Esophagus squamous epithelium (tissue), 5 donors: Measurements from ENCODE around the gene ITGB3. TPM values are rescaled to one million over a fixed set of nuclear protein-coding genes. Genes with fewer than 3 reads are reported as not detected.

ENCODE experiments used
- DNase-seq: peaks from one replicate; lab custom pipeline; 2025; lab: John Stamatoyannopoulos, UW
- H3K27ac ChIP-seq, 4 donors: fragments of 200-600 bp; sonication (generic); one replicate each; pipeline ENCODE4 v1.5.1; 2016 to 2019; ENCODE audit warnings: mild to moderate bottlenecking in 1 of 4
- H3K27me3 ChIP-seq, 4 donors: fragments of 200-600 bp; sonication (generic); 1 replicate in 3 of 4; 2 replicates in 1 of 4; pipeline versions ENCODE4 v1.5.1 to v1.6.0; 2017 to 2021; ENCODE audit warnings: antibody characterized with exemption in 1 of 4
- H3K36me3 ChIP-seq, 3 donors: fragments of 200-600 bp; sonication (generic); one replicate each; pipeline ENCODE4 v1.5.1; 2016 to 2019
- H3K4me1 ChIP-seq, 3 donors: fragments of 200-600 bp; sonication (generic); one replicate each; pipeline ENCODE4 v1.5.1; 2017 to 2019
- H3K4me3 ChIP-seq, 4 donors: fragments of 200-600 bp; sonication (generic); 1 replicate in 3 of 4; 2 replicates in 1 of 4; pipeline ENCODE4 v1.5.1; 2016 to 2019; ENCODE audit warnings: mild to moderate bottlenecking in 2 of 4, moderate library complexity in 1 of 4
- H3K9me3 ChIP-seq, 3 donors: fragments of 200-600 bp; sonication (generic); one replicate each; pipeline ENCODE4 v1.5.1; 2016 to 2019
- CTCF ChIP-seq, 6 experiments: fragments of 450-650 bp in 4 of 6; fragments of 200-600 bp in 2 of 6; sonication (generic) in 2 of 6; IDR thresholded peaks; one replicate each; pipeline ENCODE4 v1.5.1; 2016 to 2019; ENCODE audit warnings: antibody characterized with exemption in 6 of 6, mild to moderate bottlenecking in 4 of 6, moderate library complexity in 4 of 6
- POLR2A ChIP-seq, 4 donors: fragments of 450-650 bp; IDR thresholded peaks; one replicate each; pipeline ENCODE4 v1.6.1; 2017; ENCODE audit warnings: antibody characterized with exemption in 4 of 4, mild to moderate bottlenecking in 4 of 4, moderate library complexity in 3 of 4
- WGBS, 2 donors: methylation state at CpG; one replicate each; pipeline ENCODE4 v1.1.5; 2018; 5-methylcytosine and 5-hydroxymethylcytosine counted together
- intact Hi-C: fragments of 100-400 bp; cut with DNase I; formaldehyde crosslinking; loops from one replicate; pipeline ENCODE4 v1.15.0; 2022
- total RNA-seq, 4 donors: library from RNA; depleted of rRNA; stranded (reverse); fragments of >200 nt; gene quantifications; one replicate each; pipeline ENCODE4 v1.1.0, GENCODE V29; 2016
- donor health status: DM: yes; HTN: yes; CAD: no.

ITGB3 gene
- total RNA-seq, 4 donors from 2014 or later: 0.23 to 7.2 (median 2.8) TPM

GRCh38 chr17:47237841-47238240 lies 15.8 kb upstream of the ITGB3 start:
- DNase-seq: no peak
- Histone ChIP-seq H3K36me3 (no peaks in the 10 kb centered on the region), H3K27ac (no peak overlapping the region), H3K27me3 (no peaks in the 10 kb centered on the region), H3K4me3 (no peak overlapping the region), H3K4me1 (peaks cover 0 to 17% (median 17%) of the 10 kb centered on the region in 3 donors), H3K9me3 (no peaks in the 10 kb centered on the region)
- 100% methylated on average over 2 to 3 of the region's 7 CpGs for WGBS, 2 donors
- intact Hi-C loops: no loop called here
- no peak for TF ChIP-seq POLR2A (IDR thresholded peaks at IDR 0.05)
- TF ChIP-seq CTCF (IDR thresholded peaks at IDR 0.05): no peak

GRCh38 chr17:47238321-47239010 lies 15.2 kb upstream of the ITGB3 start:
- Histone ChIP-seq H3K4me1 (peaks cover 0 to 17% (median 17%) of the 10 kb centered on the region in 3 donors), H3K36me3 (no peaks in the 10 kb centered on the region), H3K9me3 (no peaks in the 10 kb centered on the region), H3K4me3 (no peak overlapping the region), H3K27me3 (no peaks in the 10 kb centered on the region), H3K27ac (no peak overlapping the region)
- 88 to 89% methylated on average over 13 of the region's 29 CpGs for WGBS, 2 donors
- intact Hi-C loops: no loop called here
- DNase-seq: no peak
- no peak for TF ChIP-seq CTCF (IDR thresholded peaks at IDR 0.05)
- no peak for TF ChIP-seq POLR2A (IDR thresholded peaks at IDR 0.05)

- H3K4me3 ChIP-seq: no peak overlapping the region
- no peak for DNase-seq
- no peaks in the 10 kb centered on the region for H3K36me3 ChIP-seq
- H3K27ac ChIP-seq: peak overlapping the region; percentile 28 to 90 (median 74)
- peaks cover 0 to 17% (median 17%) of the 10 kb centered on the region in 3 donors for H3K4me1 ChIP-seq
- no peaks in the 10 kb centered on the region for H3K27me3 ChIP-seq
- TF ChIP-seq CTCF (IDR thresholded peaks at IDR 0.05) (no peak), POLR2A (IDR thresholded peaks at IDR 0.05) (no peak)
- WGBS, 2 donors: 80 to 82% methylated on average over 6 to 7 of the region's 7 CpGs
- intact Hi-C loops: no loop called here
- no peaks in the 10 kb centered on the region for H3K9me3 ChIP-seq
Observed at GRCh38 chr17:47239619-47239966, 14.0 kb upstream of the ITGB3 start.

GRCh38 chr17:47239967-47240651 lies 13.5 kb upstream of the ITGB3 start:
- no peaks in the 10 kb centered on the region for H3K36me3 ChIP-seq
- H3K4me3 ChIP-seq: no peak overlapping the region
- intact Hi-C loops: no loop called here
- peaks cover 0 to 17% (median 17%) of the 10 kb centered on the region in 3 donors for H3K4me1 ChIP-seq
- H3K9me3 ChIP-seq: no peaks in the 10 kb centered on the region
- no peaks in the 10 kb centered on the region for H3K27me3 ChIP-seq
- TF ChIP-seq POLR2A (IDR thresholded peaks at IDR 0.05): no peak
- TF ChIP-seq CTCF (IDR thresholded peaks at IDR 0.05): no peak
- DNase-seq: no peak
- WGBS, 2 donors: 57 to 61% methylated on average over 2 to 3 of the region's 3 CpGs
- peak overlapping the region; percentile 28 to 90 (median 74) for H3K27ac ChIP-seq

- intact Hi-C loops: no loop called here
- WGBS, 2 donors: 54 to 73% methylated on average over 3 of the region's 3 CpGs
- TF ChIP-seq CTCF (IDR thresholded peaks at IDR 0.05) (no peak), POLR2A (IDR thresholded peaks at IDR 0.05) (no peak)
Observed at GRCh38 chr17:47240806-47241205, 12.8 kb upstream of the ITGB3 start.

More at GRCh38 chr17:47240806-47241205, 12.8 kb upstream of the ITGB3 start:
- Histone ChIP-seq H3K4me3 (no peak overlapping the region), H3K36me3 (no peaks in the 10 kb centered on the region), H3K27ac (peak overlapping the region in 3 of 4 donors; percentile 72 to 90 (median 77)), H3K27me3 (peaks cover 0 to 4% (median 0%) of the 10 kb centered on the region in 4 donors), H3K4me1 (peaks cover 0 to 17% (median 17%) of the 10 kb centered on the region in 3 donors), H3K9me3 (no peaks in the 10 kb centered on the region)
- DNase-seq: no peak
